Measurements from ENCODE around the gene SNUPN. TPM values are rescaled to one million over a fixed set of nuclear protein-coding genes. Genes with fewer than 3 reads are reported as not detected.

SNUPN gene
- 10 to 100 TPM; 16.5 to 19.7 (median 18.1) TPM for total RNA-seq

- TF ChIP-seq CTCF (IDR thresholded peaks at IDR 0.05) (no peak), POLR2A (IDR thresholded peaks at IDR 0.05) (no peak)
- WGBS, 2 donors: 0 to 1% methylated on average over 23 to 43 of the region's 47 CpGs
- intact Hi-C loops (cut with DNase I; ENCODE audit: low total_unique reads): no loop called here
- H3K4me3 ChIP-seq (ENCODE audit: low read depth, poor library complexity, severe bottlenecking): peak within 1 kb of the TSS; percentile 99
- peak; percentile 93 to 99 for DNase-seq (ENCODE audit: low spot score in 2 of 2)
Observed at GRCh38 chr15:75625542-75626347, at the start of gene SNUPN. SNUPN (minus strand) TSS chr15:75625725; CDS start chr15:75621051, 4,674 bp downstream.

GRCh38 chr15:75674366-75674765 lies 48.8 kb upstream of the SNUPN start:
- TF ChIP-seq CTCF (IDR thresholded peaks at IDR 0.05) (no peak), POLR2A (IDR thresholded peaks at IDR 0.05) (no peak)
- 81 to 83% methylated on average over 8 of the region's 8 CpGs for WGBS, 2 donors
- H3K4me3 ChIP-seq (ENCODE audit: low read depth, poor library complexity, severe bottlenecking): no peak overlapping the region
- intact Hi-C loops (cut with DNase I; ENCODE audit: low total_unique reads): no loop called here
- DNase-seq (ENCODE audit: low spot score in 2 of 2): no peak

GRCh38 chr15:75673426-75674235 lies 48.1 kb upstream of the SNUPN start:
- WGBS, 2 donors: 70 to 73% methylated on average over 10 of the region's 10 CpGs
- peak in 1 of 2 donors; percentile 93 for DNase-seq (ENCODE audit: low spot score in 2 of 2)
- intact Hi-C loops (cut with DNase I; ENCODE audit: low total_unique reads): no loop called here
- TF ChIP-seq CTCF (IDR thresholded peaks at IDR 0.05) (no peak), POLR2A (IDR thresholded peaks at IDR 0.05) (no peak)
- H3K4me3 ChIP-seq (ENCODE audit: low read depth, poor library complexity, severe bottlenecking): no peak overlapping the region

- WGBS, 2 donors: 44% methylated on average over 12 to 13 of the region's 14 CpGs
- no peak overlapping the region for H3K4me3 ChIP-seq (ENCODE audit: low read depth, poor library complexity, severe bottlenecking)
- TF ChIP-seq POLR2A (IDR thresholded peaks at IDR 0.05): no peak
- TF ChIP-seq CTCF (IDR thresholded peaks at IDR 0.05): no peak
- intact Hi-C loops (cut with DNase I; ENCODE audit: low total_unique reads): no loop called here
- no peak for DNase-seq (ENCODE audit: low spot score in 2 of 2)
Observed at GRCh38 chr15:75672646-75673425, 47.3 kb upstream of the SNUPN start.

GRCh38 chr15:75671730-75672602 lies 46.4 kb upstream of the SNUPN start:
- H3K4me3 ChIP-seq (ENCODE audit: low read depth, poor library complexity, severe bottlenecking): no peak overlapping the region
- WGBS, 2 donors: 67 to 76% methylated on average over 11 of the region's 11 CpGs
- DNase-seq (ENCODE audit: low spot score in 2 of 2): no peak
- intact Hi-C loops (cut with DNase I; ENCODE audit: low total_unique reads): no loop called here
- no peak for TF ChIP-seq CTCF (IDR thresholded peaks at IDR 0.05)
- no peak for TF ChIP-seq POLR2A (IDR thresholded peaks at IDR 0.05)
